ENCODE data around the gene FIG4. TPM values are rescaled to one million over a fixed set of nuclear protein-coding genes. Genes with fewer than 3 reads are reported as not detected.

FIG4 gene
- total and polyA plus RNA-seq, 2 of the 4 experiments (the other 2 are of a cell fraction), result 12.1 to 15.4 TPM

GRCh38 chr6:109834595-109835437 lies 143.7 kb downstream of the FIG4 start (continued):
- TF ChIP-seq MAZ (IDR thresholded peaks at IDR 0.05; ENCODE audit: borderline replicate concordance, low read depth, low read length), result no peak

- intact Hi-C loops (cut with micrococcal nuclease), result no loop called here
- H4K5ac ChIP-seq (ENCODE audit: low read depth, low read length), result no peak overlapping the region
- H2BK120ac ChIP-seq (ENCODE audit: low read depth, low read length), result no peak overlapping the region
- H2BK15ac ChIP-seq (ENCODE audit: low read depth, low read length), result no peak overlapping the region
- no peak overlapping the region for H2AFZ ChIP-seq (replicated peaks; ENCODE audit: low read length, poor library complexity)
- no peak overlapping the region for H3K18ac ChIP-seq (ENCODE audit: low read depth, low read length)
- H3K14ac ChIP-seq (replicated peaks; ENCODE audit: low read depth, low read length), result no peak overlapping the region
- H2AK9ac ChIP-seq (replicated peaks; ENCODE audit: low read depth, low read length, poor library complexity), result no peak overlapping the region
- H3K27ac ChIP-seq (ENCODE audit: insufficient read depth, low read length), result no peak overlapping the region
- no peak overlapping the region for H3K4ac ChIP-seq (ENCODE audit: low read depth, low read length)
- H3K4me3 ChIP-seq (ENCODE audit: insufficient read depth, low read depth, low read length), result no peak overlapping the region
- H2BK20ac ChIP-seq (ENCODE audit: low read depth, low read length), result no peak overlapping the region
- no peak for TF ChIP-seq NFE2L2 (IDR thresholded peaks at IDR 0.05; ENCODE audit: low read depth, low read length)
- TF ChIP-seq FOS (IDR thresholded peaks at IDR 0.05; ENCODE audit: low read depth, low read length), result no peak
- TF ChIP-seq CTCF (conservative IDR thresholded peaks at IDR 0.05; ENCODE audit: low read depth, low read length), result no peak
- no peak for TF ChIP-seq RFX5 (IDR thresholded peaks at IDR 0.05; ENCODE audit: low read depth, low read length)
- TF ChIP-seq MAFK (IDR thresholded peaks at IDR 0.05; ENCODE audit: low read depth, low read length), result no peak
- TF ChIP-seq RCOR1 (IDR thresholded peaks at IDR 0.05; ENCODE audit: insufficient replicate concordance, low read length), result no peak
- no peak for TF ChIP-seq CEBPB (IDR thresholded peaks at IDR 0.05; ENCODE audit: low read depth, low read length)
- TF ChIP-seq RAD21 (IDR thresholded peaks at IDR 0.05; ENCODE audit: low read length), result no peak
- TF ChIP-seq BHLHE40 (IDR thresholded peaks at IDR 0.05; ENCODE audit: low read depth, low read length), result no peak
- no peak for TF ChIP-seq USF2 (IDR thresholded peaks at IDR 0.05; ENCODE audit: low read depth, low read length)
- no peak for TF ChIP-seq POLR2A (IDR thresholded peaks at IDR 0.05; ENCODE audit: low read depth, low read length)
- no peak overlapping the region for H3K9ac ChIP-seq (ENCODE audit: low read depth, low read length)
- ChIA-PET POLR2A (ENCODE audit: unreplicated experiment) (interaction anchor here (0.6 kb wide), 1 partner anchor 97 kb away, joined by 3 read pairs; no protein-coding TSS in a partner anchor), CTCF (no interaction called here)
- H3K4me2 ChIP-seq (ENCODE audit: low read depth, low read length), result no peak overlapping the region
- no peak overlapping the region for H2AK5ac ChIP-seq (ENCODE audit: low read depth, low read length)
- ATAC-seq (ENCODE audit: low read depth) (no peak), DNase-seq (no peak)
- no peak overlapping the region for H4K8ac ChIP-seq (ENCODE audit: low read depth in 2 of 2, low read length in 2 of 2)
- no TSS peak for BruUV-seq (replicated peaks)
- no peaks in the 10 kb centered on the region for H3K36me3 ChIP-seq (ENCODE audit: control insufficient read depth, insufficient read depth, low read length)
- H3K79me1 ChIP-seq (ENCODE audit: low read depth in 1 of 2, low read length in 2 of 2), result no peaks in the 10 kb centered on the region
- H3K27me3 ChIP-seq (ENCODE audit: control insufficient read depth, insufficient read depth, low read length), result no peaks in the 10 kb centered on the region
- no peaks in the 10 kb centered on the region for H4K20me1 ChIP-seq (ENCODE audit: insufficient read depth, low read length)
- dilution Hi-C loops (cut with HindIII; ENCODE audit: low sequenced_read_pairs, unreplicated experiment), result no loop called here
- no peaks in the 10 kb centered on the region for H3K4me1 ChIP-seq (ENCODE audit: control insufficient read depth, insufficient read depth, low read length)
- no peak overlapping the region for H2BK5ac ChIP-seq (ENCODE audit: low read depth, low read length, poor library complexity, severe bottlenecking)
- H3K56ac ChIP-seq (ENCODE audit: extremely low read depth, insufficient read depth, low read length), result no peak overlapping the region
- H3K9me1 ChIP-seq (ENCODE audit: insufficient read depth, low read length), result no peaks in the 10 kb centered on the region; the same call in 1 of the 2 replicates
- in situ Hi-C loops (cut with MboI; ENCODE audit: low sequenced_read_pairs), result no loop called here
- H4K91ac ChIP-seq (ENCODE audit: insufficient read depth, low read depth, low read length), result no peak overlapping the region
- no peaks in the 10 kb centered on the region for H3K9me3 ChIP-seq (ENCODE audit: control insufficient read depth, insufficient read depth, low read length)
- no peak overlapping the region for H3K23ac ChIP-seq (ENCODE audit: low read depth, low read length)
Observed at GRCh38 chr6:109840034-109840433, 148.9 kb downstream of the FIG4 start.
